Hindlimb muscle (tissue), 1 donor: ENCODE results near the gene SFR1. TPM values are rescaled to one million over a fixed set of nuclear protein-coding genes. Genes with fewer than 3 reads are reported as not detected.

Experiments used
- DNase-seq: peaks from one replicate; pipeline ENCODE4 v3.0.0-alpha.2; 2013
- polyA plus RNA-seq: library from polyadenylated mRNA; unstranded; fragments of 120-200 nt; gene quantifications from one replicate; pipeline ENCODE4 v1.2.1, GENCODE V29; 2013; ENCODE audit not compliant: insufficient read length

Gene SFR1
- 5.6 TPM for polyA plus RNA-seq

DNA sequence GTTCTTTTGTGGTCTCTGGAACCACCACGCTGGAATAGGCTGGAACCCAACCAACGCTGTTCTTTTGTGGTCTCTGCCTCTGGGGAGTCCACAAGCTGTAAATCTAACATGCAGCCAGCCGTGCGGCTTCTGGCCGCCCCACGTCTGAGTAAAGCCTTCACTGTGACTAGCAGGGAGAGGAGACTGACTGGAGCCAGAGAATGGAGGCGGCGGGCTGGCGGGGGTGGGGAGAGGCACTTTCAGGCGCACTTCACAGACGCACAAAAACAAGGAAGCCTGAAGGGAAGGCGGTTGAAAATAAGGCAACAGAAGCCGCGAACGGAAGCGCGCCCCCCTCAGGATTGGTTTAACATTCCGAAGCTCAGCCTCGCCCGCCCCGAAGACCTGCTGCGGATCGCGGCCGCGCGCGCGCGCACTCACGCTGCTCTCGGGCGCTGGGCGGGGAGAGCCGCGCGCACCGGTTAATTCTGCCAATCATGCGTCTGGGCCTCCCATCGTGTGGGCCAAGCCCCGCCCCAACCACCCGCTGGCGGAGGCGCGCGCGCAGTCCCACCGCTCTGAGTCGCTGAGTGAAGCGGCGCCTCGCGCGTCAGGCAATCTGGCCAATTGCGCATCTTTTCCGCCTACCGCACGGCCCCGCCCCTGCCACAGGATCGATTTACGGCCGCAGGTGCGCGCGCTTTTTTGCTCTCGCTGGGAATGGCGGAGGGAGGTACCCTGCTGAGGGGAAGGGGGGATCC, at the start of gene SFR1:
SFR1 (plus strand) TSS at position 687 of the 740 bp plus-strand sequence; CDS start at position 700, 13 bp downstream.
- peak; percentile 100 for DNase-seq

GRCh38 chr10:104072786-104073185, 49.2 kb upstream of the SFR1 start:
- DNase-seq: no peak

DNA sequence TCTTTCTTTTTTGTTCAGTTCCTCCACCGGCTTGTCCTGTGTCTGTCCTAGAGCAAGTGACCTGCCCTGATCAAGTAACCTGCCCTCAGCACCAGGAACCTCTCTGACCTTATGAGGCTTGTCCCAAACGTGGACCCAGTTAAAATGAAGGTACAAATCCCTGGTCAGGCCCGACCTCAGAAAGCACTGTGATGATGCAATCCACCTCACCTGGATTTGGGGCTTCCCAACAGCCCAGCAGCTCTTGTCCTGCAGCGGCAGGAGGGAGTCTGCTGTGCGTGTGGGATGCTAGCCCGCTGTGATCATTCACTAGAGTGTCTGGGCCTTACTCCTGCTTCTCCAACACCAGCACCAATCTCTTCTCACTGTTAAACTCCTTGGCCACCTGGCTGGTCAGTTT, 47.5 kb upstream of the SFR1 start:
- DNase-seq: no peak

DNA sequence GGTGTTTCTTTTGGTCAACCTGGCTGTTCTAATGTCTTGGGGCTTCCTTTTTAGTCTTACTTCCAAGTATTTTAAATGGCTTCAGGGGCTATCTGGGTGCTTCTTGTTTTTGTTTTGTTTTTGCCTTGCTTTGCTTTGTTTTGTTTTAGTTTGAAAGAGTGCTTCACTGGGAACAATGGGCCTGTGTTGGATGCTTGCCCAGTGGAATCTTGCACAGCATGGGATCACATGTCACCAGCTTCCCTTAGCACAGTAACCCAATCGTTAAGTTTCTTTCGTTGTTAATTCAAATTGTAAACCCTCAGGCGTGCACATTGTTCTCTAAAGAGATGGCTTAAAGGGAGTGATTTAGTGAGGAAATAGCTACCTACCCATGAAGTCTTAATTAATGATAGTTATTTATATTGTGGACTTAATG, 45.2 kb upstream of the SFR1 start:
- peak; percentile 19 for DNase-seq

GRCh38 chr10:104077247-104077646, 44.7 kb upstream of the SFR1 start:
- DNase-seq: no peak

GRCh38 chr10:104077663-104078151, 44.3 kb upstream of the SFR1 start:
- DNase-seq: no peak

DNA sequence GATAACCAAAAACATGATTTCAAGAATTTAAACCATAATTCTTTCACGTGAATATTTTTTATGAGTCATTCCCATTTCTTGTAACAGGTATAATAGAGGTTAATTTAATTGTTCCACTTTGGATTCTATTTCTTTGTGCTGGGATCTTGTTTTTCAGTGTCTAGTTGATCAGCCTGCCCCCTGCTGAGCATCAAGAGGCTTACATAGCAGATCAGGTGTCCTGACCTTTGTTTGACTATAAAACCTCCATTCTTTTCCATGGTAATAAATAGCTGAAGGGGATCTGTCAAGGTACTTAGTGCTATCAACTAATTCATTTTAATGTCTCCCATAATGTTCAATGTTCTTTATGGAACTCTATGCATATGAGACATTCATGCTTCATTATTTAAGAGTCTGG, 41.2 kb upstream of the SFR1 start:
- no peak for DNase-seq

- no peak for DNase-seq
Observed at GRCh38 chr10:104081998-104082397, 40.0 kb upstream of the SFR1 start.

- DNase-seq: no peak
Observed at GRCh38 chr10:104084482-104085142, 37.4 kb upstream of the SFR1 start.

- DNase-seq: no peak
Observed at GRCh38 chr10:104085801-104086400, 36.1 kb upstream of the SFR1 start, which contains the start of gene COL17A1. Gene COL17A1, minus strand, starts transcription at chr10:104085880. Its CDS starts 5,207 bp downstream, at chr10:104080673.

GRCh38 chr10:104088239-104088638, 33.7 kb upstream of the SFR1 start:
- no peak for DNase-seq

- no peak for DNase-seq
Observed at GRCh38 chr10:104089621-104090020, 32.4 kb upstream of the SFR1 start.

DNA sequence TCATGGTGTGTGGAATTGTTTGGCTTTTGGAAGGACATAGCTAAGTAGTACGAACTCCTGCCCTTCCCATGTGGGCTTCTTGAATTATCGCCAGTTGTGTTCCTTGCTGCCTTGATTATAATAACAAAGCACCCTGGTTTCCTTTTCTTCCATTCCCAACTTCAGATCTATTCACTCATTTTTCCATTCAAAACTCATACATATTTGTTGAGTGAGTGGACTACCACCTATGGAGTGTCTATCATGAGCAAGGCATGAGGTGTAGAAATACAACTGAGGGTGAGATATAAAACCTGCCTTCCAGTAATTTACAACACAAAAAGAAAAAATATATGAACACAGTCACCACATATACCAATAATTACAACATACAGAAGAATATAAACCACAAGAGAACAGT, 31.4 kb upstream of the SFR1 start:
- DNase-seq: no peak

GRCh38 chr10:104092749-104093148, 29.2 kb upstream of the SFR1 start:
- DNase-seq: no peak

DNA sequence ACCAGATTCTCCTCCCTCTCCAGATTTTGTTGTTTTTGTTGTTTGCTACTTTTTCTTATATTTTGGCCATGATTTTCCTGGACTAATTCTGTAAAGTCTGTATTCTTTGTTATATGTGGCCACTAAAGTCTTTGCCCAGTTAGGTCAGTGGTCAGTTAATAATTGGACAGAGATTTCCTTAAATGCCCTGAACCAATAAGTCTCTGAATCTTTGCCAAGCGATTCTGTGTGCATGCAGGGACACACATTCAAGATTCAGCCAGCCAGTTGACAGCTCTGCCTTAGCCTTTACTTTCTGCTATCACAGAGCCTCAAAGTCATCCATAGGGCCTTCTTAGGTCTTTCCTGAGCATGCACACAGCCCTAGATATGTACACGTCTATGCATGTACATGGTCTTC, 25.3 kb upstream of the SFR1 start:
- no peak for DNase-seq

DNA sequence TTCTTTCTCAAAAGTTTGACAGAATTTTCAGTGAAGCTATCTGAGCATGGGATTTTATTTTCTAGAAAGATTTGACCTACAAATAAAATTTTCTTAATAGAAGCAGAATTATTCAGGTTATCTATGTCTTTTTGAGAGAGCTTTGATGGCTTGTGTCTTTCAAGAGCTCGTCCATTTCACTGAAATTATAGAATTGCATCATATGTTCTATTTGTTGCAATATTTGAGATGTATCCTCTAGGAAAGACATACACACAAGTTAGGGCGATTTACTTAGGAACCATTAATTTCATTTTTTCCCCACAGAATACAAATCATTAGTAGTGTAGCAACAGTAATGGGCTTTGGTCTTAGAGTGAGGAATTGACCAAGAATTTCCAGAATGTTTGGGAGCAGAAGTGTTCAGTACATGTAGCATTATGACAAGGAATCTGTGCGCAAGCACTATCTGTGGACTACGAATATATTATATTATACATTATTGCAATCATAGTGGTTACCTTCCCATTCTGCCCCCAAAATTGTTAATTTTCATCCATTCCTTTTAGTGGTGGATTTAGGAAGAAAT, 23.5 kb upstream of the SFR1 start:
- no peak for DNase-seq

DNA sequence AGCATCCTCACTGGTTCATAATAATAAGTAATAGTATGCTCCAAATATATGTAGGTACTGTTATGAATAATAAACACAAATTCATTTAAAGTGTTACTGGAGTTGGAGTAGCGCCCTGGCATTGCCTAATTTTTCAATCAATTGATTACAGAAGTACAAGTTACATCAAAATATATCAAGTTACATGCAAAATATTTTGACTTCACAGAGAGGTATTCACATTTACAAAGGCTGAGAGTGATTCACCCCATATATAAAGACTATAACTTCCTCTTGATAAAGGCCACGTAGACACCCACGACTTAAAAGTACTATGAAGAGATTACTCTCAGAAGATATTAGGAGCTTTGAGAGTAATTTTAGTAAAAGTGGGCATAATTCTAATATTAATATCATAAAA, 22.7 kb upstream of the SFR1 start:
- no peak for DNase-seq

- DNase-seq: no peak
Observed at GRCh38 chr10:104099941-104100340, 22.0 kb upstream of the SFR1 start.

DNA sequence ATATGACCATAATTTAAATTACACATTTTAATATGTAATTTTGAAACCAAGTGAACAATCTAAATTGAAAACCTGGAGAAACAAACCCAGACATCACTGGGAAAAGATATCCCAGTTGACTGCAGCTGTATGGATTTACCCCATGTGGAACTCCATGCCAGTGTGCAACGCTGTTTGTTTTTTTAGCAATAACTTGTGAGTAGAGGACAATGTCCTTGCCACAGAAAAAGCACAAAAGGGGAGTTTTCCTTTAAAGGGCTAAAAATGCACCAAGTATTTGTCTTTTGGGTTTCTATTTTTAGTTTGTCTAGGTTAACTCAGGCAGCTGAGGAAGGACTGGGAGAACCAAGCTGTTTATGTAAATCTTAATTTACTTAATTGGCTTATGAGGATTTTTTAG, 21.2 kb upstream of the SFR1 start:
- DNase-seq: no peak

GRCh38 chr10:104101902-104102301, 20.1 kb upstream of the SFR1 start:
- DNase-seq: no peak

- DNase-seq: no peak
Observed at GRCh38 chr10:104103956-104104355, 18.0 kb upstream of the SFR1 start.

GRCh38 chr10:104104418-104104817, 17.6 kb upstream of the SFR1 start:
- no peak for DNase-seq

DNA sequence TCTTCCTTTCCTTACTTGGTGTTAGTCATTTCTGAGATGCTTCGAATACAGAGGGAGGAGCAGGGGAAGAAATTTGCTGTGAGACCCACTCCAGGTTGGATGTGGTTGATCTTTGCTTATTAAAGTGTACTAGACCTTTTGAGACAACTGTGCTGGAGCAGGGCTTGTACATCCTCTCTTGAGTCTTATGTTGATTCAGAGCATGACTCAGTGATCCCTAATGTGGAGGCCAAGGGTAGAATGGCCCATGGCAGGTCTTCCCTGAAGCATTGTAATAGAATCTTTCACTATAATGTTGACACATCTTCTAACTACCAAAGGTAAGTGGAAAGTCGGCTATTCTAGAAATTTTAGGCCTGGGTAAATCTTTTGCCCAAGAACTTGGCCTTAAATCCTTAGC, 17.0 kb upstream of the SFR1 start:
- DNase-seq: no peak
